ENCODE data around the gene PRPF6. TPM values are rescaled to one million over a fixed set of nuclear protein-coding genes. Genes with fewer than 3 reads are reported as not detected.

The PRPF6 gene
- total and polyA plus RNA-seq, 2 experiments from 2014 or later = 47.1 to 54.8 TPM

DNA sequence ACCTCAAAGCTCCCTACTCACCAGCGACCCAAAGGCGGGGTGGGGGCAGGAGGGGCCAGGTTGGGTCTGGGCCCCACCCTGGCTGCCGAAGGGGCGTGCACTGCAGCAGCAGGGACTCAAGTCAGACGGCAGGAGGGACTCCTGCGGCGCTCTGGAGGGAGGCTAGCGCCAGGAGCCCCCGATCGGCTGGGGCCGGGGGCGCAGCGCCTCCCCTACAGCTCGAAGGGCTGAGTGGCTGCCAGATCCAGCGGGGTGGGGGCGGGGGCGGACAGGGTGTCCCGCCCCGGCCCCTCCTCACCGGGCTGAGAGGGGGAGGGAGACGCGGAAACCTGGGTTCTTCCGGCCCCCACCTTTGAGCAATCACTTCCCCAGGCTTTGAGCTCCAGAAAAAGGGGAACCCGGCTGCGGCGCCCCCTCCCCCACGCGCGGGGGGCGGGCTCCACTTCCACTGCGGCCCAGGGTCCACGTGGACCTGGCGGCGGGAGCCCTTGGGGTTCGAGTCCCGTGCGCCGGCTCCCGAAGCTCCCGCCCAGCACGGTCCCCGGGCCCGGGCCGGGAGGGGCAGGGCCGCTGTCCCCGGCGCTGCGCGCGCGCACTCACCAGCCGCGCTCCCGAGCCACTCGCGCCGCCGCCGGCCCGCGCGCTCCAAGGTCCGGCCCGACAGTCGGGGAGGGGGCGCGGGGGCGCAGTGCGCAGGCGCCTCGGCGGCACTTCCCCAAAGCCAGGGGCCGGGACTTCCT lies 98.5 kb downstream of the PRPF6 start, which contains the start of gene RGS19:
Gene RGS19 (minus strand): TSS at position 246 of the 740 bp plus-strand sequence. CDS start 2,632 bp downstream, outside the sequence.
- in situ Hi-C loops (cut with MboI) = no loop called here
- peak within 1 kb of the TSS; percentile 70 for H2AFZ ChIP-seq
- no peaks in the 10 kb centered on the region for H4K20me1 ChIP-seq (ENCODE audit: insufficient read depth)
- H3K9me2 ChIP-seq (ENCODE audit: insufficient read depth) = no peaks in the 10 kb centered on the region
- peak; percentile 67 for DNase-seq
- H3K9me3 ChIP-seq (ENCODE audit: low read depth) = no peaks in the 10 kb centered on the region
- peak within 1 kb of the TSS; percentile 78 for H3K4me3 ChIP-seq
- peak within 1 kb of the TSS; percentile 68 for H3K4me2 ChIP-seq (ENCODE audit: unreplicated experiment)
- no peaks in the 10 kb centered on the region for H3K36me3 ChIP-seq (ENCODE audit: low read depth)
- H3K27me3 ChIP-seq (replicated peaks; ENCODE audit: insufficient read depth) = no peaks in the 10 kb centered on the region; the same call in 1 of the 2 replicates
- H3K4me1 ChIP-seq (ENCODE audit: insufficient read depth) = peaks cover 10% of the 10 kb centered on the region
- peak within 1 kb of the TSS; percentile 73 for H3K9ac ChIP-seq
- H3K27ac ChIP-seq = no peak within 1 kb of the TSS
- 1% methylated on average over 33 to 56 of the region's 73 CpGs for WGBS, 2 experiments (ENCODE audit: low coverage in 1 of 2, low lambda C conversion rate in 2 of 2, missing lambda C conversion rate in 2 of 2)
- no peaks in the 10 kb centered on the region for H3K79me2 ChIP-seq (ENCODE audit: insufficient read depth)
- no peaks in the 10 kb centered on the region for H3F3A ChIP-seq (ENCODE audit: insufficient read depth)
- TF ChIP-seq EZH2phosphoT487 (IDR thresholded peaks at IDR 0.05; ENCODE audit: insufficient read depth, low read depth) = no peak

DNA sequence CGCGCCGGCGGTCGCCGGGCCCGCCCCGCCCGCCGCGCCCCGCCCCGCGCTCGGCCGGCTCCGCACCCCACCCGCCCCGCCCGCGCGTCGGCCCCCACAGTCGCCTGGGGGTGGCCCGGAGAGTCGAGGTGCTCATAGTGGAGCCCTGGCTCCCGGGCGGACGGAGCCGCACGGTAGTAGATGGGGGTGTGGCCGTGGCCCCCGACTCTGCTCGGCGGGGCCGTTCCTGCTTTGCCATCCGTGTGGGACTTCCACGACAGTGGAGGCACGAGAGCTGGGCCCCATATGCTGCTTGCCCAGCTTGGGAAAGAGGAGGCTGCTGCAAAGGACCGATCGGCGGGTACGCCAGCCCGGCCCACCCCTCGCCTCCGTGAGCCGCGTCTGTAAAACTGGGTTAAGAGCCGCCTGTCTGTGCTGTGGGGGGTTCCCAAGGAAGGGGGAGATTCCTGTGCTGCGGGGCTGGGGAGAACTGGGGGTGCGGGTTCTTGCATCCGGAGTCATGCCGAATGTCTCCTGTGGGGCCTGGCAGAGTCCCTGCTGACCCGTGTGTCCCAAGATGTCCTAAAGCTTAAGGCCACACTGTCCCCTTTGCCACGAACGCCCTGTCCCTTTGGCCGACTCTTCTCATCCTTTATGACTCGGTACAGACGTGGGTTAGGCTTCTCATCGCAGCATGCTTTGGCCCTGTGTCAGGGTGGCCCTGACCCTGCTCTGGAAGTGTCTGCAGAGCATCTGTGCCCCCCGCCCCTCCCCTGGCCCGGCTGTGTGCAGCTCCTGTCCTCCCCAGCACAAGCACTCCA lies 99.3 kb downstream of the PRPF6 start, which contains the start of gene OPRL1:
Gene OPRL1 (plus strand): TSS at position 70 of the 800 bp plus-strand sequence. CDS start 12,639 bp downstream, outside the sequence.
- no peaks in the 10 kb centered on the region for H4K20me1 ChIP-seq (ENCODE audit: insufficient read depth)
- peak within 1 kb of the TSS; percentile 73 for H3K9ac ChIP-seq
- H3K4me3 ChIP-seq = peak within 1 kb of the TSS; percentile 78
- DNase-seq = peak; percentile 36
- H3K27me3 ChIP-seq (replicated peaks; ENCODE audit: insufficient read depth) = no peaks in the 10 kb centered on the region; the same call in 1 of the 2 replicates
- H3K4me2 ChIP-seq (ENCODE audit: unreplicated experiment) = peak within 1 kb of the TSS; percentile 68
- no peak within 1 kb of the TSS for H3K27ac ChIP-seq
- 8 to 10% methylated on average over 26 to 39 of the region's 62 CpGs for WGBS, 2 experiments (ENCODE audit: low coverage in 1 of 2, low lambda C conversion rate in 2 of 2, missing lambda C conversion rate in 2 of 2)
- H3K79me2 ChIP-seq (ENCODE audit: insufficient read depth) = no peaks in the 10 kb centered on the region
- in situ Hi-C loops (cut with MboI) = no loop called here
- H3F3A ChIP-seq (ENCODE audit: insufficient read depth) = no peaks in the 10 kb centered on the region
- no peaks in the 10 kb centered on the region for H3K9me3 ChIP-seq (ENCODE audit: low read depth)
- H2AFZ ChIP-seq = peak within 1 kb of the TSS; percentile 70
- H3K36me3 ChIP-seq (ENCODE audit: low read depth) = no peaks in the 10 kb centered on the region
- no peaks in the 10 kb centered on the region for H3K9me2 ChIP-seq (ENCODE audit: insufficient read depth)
- H3K4me1 ChIP-seq (ENCODE audit: insufficient read depth) = peaks cover 10% of the 10 kb centered on the region
- TF ChIP-seq EZH2 (IDR thresholded peaks at IDR 0.05; ENCODE audit: insufficient read depth, poor library complexity, severe bottlenecking) = no peak

DNA sequence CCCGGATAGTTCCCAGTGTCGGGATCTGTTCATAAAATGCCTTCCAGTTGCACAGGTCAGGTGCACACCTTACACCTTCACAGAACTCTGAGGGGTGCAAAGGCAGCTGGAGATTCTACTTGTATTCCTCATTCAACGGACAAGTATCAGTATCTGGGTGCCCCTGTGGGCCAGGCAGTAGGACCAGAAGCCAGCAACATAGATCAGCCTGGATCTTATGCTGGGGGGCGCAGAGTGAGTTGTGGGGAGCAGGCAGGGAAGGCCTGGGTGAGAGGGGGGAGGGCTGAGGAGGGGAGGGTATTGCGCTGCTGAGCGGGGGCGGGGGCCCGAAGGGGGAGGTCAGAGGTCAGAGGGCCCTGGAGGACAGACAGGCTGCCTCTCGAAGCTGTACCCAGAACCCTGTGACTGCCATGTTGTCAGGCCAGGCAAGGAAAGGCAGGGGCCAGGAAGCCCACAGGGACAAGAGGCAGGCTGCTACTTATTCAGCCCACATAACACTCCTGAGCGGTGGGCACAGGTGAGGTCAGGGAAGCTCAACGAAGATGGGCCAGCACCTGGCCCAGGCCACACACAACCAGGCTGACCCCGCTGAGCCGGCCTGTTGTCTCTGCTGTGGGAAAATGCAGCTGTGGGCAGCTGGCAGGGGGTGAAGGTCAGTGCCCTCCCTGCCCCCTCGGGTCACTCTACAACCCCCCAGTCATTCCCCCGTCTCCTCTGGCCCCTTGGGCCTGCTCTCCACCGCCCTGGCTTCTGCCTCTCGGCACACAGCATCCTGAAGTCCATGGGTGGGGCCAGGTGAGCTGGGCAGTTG lies 100.1 kb downstream of the PRPF6 start:
- H3K79me2 ChIP-seq (ENCODE audit: insufficient read depth) = no peaks in the 10 kb centered on the region
- TF ChIP-seq EZH2 (IDR thresholded peaks at IDR 0.05; ENCODE audit: insufficient read depth, poor library complexity, severe bottlenecking) = no peak
- no peak for TF ChIP-seq EZH2phosphoT487 (IDR thresholded peaks at IDR 0.05; ENCODE audit: insufficient read depth, low read depth)
- no peak overlapping the region for H3K27ac ChIP-seq
- no peaks in the 10 kb centered on the region for H3K9me3 ChIP-seq (ENCODE audit: low read depth)
- H3K4me3 ChIP-seq = peak overlapping the region; percentile 60; the same call in 1 of the 2 replicates
- no peak overlapping the region for H3K4me2 ChIP-seq (ENCODE audit: unreplicated experiment)
- H3K9ac ChIP-seq = no peak overlapping the region
- H2AFZ ChIP-seq = no peak overlapping the region
- H4K20me1 ChIP-seq (ENCODE audit: insufficient read depth) = no peaks in the 10 kb centered on the region
- in situ Hi-C loops (cut with MboI) = no loop called here
- 81 to 83% methylated on average over 14 of the region's 17 CpGs for WGBS, 2 experiments (ENCODE audit: low coverage in 1 of 2, low lambda C conversion rate in 2 of 2, missing lambda C conversion rate in 2 of 2)
- no peaks in the 10 kb centered on the region; the same call in 1 of the 2 replicates for H3K27me3 ChIP-seq (replicated peaks; ENCODE audit: insufficient read depth)
- DNase-seq = no peak
- H3F3A ChIP-seq (ENCODE audit: insufficient read depth) = no peaks in the 10 kb centered on the region
- peaks cover 10% of the 10 kb centered on the region for H3K4me1 ChIP-seq (ENCODE audit: insufficient read depth)
- no peaks in the 10 kb centered on the region for H3K9me2 ChIP-seq (ENCODE audit: insufficient read depth)
- no peaks in the 10 kb centered on the region for H3K36me3 ChIP-seq (ENCODE audit: low read depth)

DNA sequence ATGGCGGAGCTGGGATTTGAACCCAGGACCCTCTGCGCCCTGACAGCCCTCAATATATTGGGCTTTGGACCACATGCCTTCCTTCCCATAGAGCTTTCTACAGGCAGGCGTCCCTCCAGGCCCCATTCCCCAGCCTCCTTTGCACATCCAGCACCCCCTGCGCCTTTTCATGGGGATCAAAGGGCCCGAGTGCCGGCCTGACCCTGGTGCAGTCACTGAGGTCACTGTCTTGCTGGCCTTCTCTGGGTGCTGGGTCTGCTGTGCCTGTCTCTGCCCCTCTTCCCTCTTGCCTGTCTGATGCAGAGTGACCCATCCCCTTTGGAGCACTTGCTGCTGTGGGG lies 100.7 kb downstream of the PRPF6 start:
- Histone ChIP-seq H4K20me1 (ENCODE audit: insufficient read depth) (no peaks in the 10 kb centered on the region), H2AFZ (no peak overlapping the region), H3K9me2 (ENCODE audit: insufficient read depth) (no peaks in the 10 kb centered on the region), H3K4me3 (no peak overlapping the region), H3K36me3 (ENCODE audit: low read depth) (no peaks in the 10 kb centered on the region), H3K27me3 (replicated peaks; ENCODE audit: insufficient read depth) (peaks cover 4% of the 10 kb centered on the region; the same call in 1 of the 2 replicates), H3K9me3 (ENCODE audit: low read depth) (no peaks in the 10 kb centered on the region), H3F3A (ENCODE audit: insufficient read depth) (no peaks in the 10 kb centered on the region), H3K4me1 (ENCODE audit: insufficient read depth) (peaks cover 10% of the 10 kb centered on the region), H3K79me2 (ENCODE audit: insufficient read depth) (no peaks in the 10 kb centered on the region), H3K27ac (no peak overlapping the region), H3K9ac (no peak overlapping the region), H3K4me2 (ENCODE audit: unreplicated experiment) (no peak overlapping the region)
- TF ChIP-seq EZH2 (IDR thresholded peaks at IDR 0.05; ENCODE audit: insufficient read depth, poor library complexity, severe bottlenecking) = no peak
- no peak for TF ChIP-seq EZH2phosphoT487 (IDR thresholded peaks at IDR 0.05; ENCODE audit: insufficient read depth, low read depth)
- 76 to 80% methylated on average over 6 of the region's 6 CpGs for WGBS, 2 experiments (ENCODE audit: low coverage in 1 of 2, low lambda C conversion rate in 2 of 2, missing lambda C conversion rate in 2 of 2)
- in situ Hi-C loops (cut with MboI) = no loop called here
- DNase-seq = no peak
